ENCODE measurements around the gene NEO1.

The NEO1 gene

DNA sequence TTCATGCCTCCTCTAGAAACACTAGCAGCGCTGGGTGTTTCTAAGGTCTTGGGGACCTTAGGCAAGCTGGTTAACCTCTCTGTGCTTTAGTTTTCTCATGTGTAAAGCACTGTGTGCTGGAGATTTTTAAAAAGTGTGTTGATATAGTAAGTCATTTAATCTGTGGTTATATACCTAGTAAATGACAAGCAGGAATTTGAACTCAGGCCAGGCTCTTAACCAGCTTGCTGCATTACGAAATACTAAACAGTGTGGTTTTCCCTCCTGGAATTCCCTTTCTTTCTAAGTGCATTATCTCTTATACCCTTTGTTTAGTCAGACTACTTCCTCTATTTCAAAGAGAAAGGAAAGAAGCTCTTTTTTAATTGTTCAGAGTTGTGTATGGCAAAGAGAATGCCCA, 26.5 kb downstream of the NEO1 start:
- peak; percentile 96 for DNase-seq (ENCODE audit: low read depth)

DNA sequence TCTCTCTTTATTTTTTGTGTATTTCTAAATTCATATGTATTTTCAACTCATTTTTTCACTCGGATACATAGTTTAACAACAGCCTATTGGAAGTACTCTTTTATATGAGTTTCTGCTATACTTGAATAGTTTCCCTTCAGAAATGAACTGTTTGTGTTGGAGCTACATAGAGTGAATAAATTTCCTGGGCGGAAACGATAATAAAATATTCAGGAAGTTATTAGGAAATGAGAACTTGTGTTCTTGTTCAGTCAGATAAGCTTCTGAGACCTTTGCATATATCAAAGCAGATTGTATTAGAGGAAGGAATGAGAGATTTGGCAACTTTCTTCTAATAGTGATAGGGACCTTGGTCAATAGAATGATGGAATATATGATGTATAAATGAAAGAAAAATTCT, 27.3 kb downstream of the NEO1 start:
- DNase-seq (ENCODE audit: low read depth) = no peak

DNA sequence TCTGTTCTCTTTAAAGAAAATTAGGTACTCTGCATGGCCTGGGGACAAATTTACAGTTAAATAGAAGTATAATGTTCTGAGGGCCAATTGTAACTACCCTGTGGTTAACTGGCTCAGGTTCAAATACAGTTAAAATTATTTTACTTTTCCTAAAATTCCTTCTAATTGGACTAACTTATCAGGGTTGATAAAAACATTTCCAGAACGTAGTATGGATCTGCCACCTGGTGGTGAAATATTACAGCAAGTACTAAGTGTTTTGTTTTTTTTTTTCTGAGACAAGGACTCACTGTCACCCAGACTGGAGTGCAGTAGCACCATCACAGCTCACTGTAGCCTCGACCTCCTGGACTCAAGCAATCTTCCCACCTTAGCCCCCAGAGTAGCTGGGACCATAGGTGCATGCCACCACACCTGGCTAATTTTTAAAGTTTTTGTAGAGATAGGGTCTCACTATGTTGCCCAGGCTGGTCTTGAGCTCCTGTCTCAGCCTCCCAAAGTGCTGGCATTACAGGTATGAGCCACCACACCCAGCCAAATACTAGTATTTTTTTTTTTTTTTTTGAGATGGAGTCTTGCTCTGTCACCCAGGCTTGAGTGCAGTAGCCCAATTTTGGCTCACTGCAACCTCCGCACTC, 29.2 kb downstream of the NEO1 start:
- DNase-seq (ENCODE audit: low read depth) = peak; percentile 60

- DNase-seq (ENCODE audit: low read depth) = no peak
Observed at GRCh38 chr15:73082812-73083211, 30.5 kb downstream of the NEO1 start.

DNA sequence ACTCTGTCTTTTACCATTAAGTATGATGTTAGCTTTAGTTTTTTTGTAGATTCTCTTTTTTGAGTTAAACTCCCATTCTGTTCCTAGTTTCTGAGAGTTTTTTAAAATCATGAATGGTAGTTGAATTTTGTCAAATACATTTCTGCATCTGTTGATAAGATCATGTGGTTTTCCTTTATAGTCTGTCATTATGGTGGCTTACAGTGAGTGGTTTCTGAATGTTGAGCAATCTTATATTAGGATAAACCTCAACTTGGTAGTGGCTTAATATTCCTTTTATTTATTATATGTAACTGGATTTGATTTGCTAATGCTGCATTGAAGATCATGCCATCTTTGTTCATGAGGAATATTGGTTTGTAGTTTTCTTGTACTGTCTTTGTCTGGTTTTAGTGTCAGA, 34.8 kb downstream of the NEO1 start:
- peak; percentile 4 for DNase-seq (ENCODE audit: low read depth)

- DNase-seq (ENCODE audit: low read depth) = no peak
Observed at GRCh38 chr15:73105064-73105463, 52.8 kb downstream of the NEO1 start.

DNA sequence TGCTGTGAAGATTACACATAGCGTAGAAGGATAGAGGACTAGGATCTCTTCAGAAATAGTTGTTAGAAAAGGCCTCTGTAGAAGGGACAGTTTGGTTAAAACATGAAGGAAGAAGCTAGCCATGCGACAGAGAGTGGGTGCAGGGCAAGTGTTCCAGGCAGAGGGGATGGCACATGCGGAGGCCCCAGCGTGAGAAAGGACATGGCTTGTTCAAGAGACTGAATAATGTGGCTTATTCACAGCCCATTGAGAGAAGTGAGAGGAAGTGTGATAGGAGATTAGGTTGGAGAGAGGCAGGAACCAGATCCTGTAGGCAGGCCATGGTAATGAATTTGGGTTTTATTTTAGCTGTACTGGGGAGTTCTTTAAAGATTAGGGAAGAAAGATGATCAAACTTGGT, 56.4 kb downstream of the NEO1 start:
- no peak for DNase-seq (ENCODE audit: low read depth)

DNA sequence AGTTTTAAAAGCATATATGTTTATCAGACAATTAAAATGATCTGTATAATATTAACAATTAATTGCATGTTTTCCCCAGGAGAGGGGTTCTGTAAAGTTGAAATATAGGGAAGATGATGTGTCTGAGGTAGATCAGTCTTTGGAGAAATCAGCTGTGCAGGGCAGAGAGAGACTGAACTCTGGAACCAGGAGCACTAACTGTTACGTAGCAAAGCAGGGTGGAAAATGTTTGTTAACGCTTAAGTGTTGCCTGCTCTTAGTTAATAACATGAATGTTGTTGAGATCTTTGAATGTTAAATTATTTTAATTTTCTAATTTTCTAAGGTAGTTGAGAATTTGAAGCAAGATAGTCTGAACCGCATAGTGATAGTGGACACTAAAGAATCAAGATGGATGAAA, 57.5 kb downstream of the NEO1 start:
- DNase-seq (ENCODE audit: low read depth) = no peak

DNA sequence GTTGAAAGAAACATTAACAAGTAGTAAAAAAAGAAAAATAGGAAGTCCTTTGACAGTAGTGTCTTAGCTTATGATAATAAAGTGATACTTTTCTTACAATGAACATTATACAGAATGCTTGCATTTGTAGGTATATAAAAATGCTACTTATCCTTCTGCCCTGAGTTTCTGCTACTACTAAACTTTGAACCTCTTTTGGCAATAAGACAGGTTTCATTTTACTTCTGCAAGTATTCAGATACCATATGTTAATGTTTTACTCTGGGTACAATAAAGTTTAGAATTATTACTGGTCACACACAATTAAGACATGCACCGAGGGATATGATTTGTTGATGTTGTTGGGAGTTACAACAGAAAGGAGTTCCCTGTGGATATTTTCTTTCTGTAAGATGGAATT, 57.9 kb downstream of the NEO1 start:
- no peak for DNase-seq (ENCODE audit: low read depth)

DNA sequence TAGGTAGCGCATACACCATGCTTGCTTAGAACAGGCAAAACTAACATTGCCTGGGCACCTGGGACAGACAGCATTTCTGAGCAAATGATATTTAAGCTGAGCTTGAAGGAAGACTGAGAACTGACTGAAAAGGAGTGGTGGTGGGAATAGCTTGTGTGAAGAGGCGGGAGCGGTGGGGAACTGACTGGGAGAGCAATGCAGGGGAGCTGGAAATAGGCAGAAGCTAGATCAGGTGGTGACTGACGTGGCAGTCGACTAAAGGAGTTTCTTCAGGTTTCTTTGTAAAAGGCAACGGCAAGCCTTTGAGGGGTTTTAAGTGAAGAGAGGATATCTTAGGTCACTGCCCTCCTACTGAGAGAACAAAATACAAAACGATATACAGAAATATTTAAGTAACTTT, 61.8 kb downstream of the NEO1 start:
- DNase-seq (ENCODE audit: low read depth) = no peak

GRCh38 chr15:73116164-73116563, 63.9 kb downstream of the NEO1 start:
- DNase-seq (ENCODE audit: low read depth) = no peak

DNA sequence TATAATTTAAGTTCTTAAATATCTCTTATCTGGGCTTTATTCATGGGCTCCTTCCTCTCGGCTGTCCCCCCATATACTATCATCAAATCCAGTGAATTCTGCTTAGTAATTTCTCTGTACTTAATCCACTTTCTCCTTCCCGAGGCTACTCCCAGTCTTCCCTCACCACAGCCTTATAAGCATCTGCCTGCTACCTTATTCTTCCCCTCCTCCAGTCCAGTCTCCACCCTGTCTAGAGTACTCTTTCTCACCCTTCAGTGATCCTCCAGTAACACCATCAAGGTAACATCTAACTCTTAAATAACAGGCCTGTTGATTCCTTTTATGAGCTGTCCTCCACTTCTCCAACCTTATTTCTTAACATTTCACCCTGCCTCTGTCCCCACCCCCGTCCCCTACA, 65.8 kb downstream of the NEO1 start:
- no peak for DNase-seq (ENCODE audit: low read depth)

- no peak for DNase-seq (ENCODE audit: low read depth)
Observed at GRCh38 chr15:73119478-73119877, 67.2 kb downstream of the NEO1 start.

DNA sequence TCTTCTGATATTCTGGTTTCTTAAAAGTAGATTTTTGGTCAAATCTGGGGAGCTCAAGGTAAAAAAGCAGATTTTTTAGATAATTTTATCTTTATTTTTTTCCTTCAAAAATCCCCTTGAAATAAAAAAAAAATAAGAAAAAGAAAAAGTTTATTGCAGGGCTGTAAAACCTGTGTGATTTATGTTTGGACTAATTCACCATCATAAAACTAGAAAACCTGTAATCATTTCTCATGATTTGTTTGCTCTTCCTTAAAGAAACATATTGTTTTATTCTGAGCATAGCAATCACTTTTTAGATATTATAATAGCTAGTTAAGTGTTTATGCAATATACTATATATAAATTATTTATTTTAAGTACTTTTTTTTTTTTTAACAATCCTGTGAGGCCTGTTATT, 68.0 kb downstream of the NEO1 start:
- DNase-seq (ENCODE audit: low read depth) = no peak

- DNase-seq (ENCODE audit: low read depth) = peak; percentile 58
Observed at GRCh38 chr15:73125219-73125618, 73.0 kb downstream of the NEO1 start.

DNA sequence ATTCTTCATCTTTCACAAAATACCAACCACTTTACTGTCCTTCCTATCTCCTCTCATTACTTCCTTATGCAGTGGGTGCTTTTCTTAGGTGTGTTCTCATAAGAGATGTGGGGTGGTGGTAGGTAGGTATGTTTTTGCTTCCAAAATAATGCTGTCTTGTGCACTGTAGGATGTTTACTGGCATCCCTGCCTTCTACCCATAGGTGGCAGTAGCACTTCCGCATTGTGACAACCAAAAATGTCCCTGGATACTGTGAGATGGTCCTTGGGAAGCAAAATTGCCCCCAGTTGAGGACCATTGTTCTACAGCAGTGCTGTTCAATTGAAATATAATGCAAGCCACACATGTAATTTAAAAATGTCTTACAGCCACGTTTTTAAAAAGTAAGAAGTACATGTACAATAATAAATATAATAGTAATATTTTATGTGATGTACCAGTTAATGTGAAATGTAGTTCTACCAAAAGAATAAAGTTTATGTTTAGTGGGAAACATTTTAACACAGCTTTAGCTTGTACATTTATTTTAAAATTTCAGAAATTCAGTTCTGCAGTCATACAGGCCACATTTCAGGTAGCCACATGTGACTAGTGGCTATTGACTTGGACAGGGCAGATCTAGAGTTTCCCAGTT, 75.2 kb downstream of the NEO1 start:
- DNase-seq (ENCODE audit: low read depth) = peak; percentile 21

GRCh38 chr15:73130830-73131229, 78.6 kb downstream of the NEO1 start:
- no peak for DNase-seq (ENCODE audit: low read depth)

DNA sequence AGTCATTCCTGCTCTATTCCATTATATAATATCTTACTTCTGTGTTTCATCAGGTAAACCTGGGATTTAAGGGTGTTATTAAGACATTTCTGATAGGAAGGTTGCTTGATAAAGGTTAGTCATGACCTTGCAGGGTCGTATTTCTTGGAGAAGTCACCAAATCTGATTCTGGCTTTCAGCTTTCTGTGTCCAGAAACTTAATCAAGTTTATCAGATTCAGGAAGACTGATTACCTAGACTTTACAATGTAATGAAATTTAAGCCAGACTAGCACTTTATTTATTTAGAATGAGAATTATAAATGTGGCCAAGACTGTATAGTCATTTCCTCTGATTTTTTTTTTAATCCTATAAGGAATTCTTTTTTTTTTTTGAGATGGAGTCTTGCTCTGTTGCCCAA, 81.9 kb downstream of the NEO1 start:
- DNase-seq (ENCODE audit: low read depth) = no peak

GRCh38 chr15:73139041-73139743, 86.9 kb downstream of the NEO1 start:
- DNase-seq (ENCODE audit: low read depth) = no peak

DNA sequence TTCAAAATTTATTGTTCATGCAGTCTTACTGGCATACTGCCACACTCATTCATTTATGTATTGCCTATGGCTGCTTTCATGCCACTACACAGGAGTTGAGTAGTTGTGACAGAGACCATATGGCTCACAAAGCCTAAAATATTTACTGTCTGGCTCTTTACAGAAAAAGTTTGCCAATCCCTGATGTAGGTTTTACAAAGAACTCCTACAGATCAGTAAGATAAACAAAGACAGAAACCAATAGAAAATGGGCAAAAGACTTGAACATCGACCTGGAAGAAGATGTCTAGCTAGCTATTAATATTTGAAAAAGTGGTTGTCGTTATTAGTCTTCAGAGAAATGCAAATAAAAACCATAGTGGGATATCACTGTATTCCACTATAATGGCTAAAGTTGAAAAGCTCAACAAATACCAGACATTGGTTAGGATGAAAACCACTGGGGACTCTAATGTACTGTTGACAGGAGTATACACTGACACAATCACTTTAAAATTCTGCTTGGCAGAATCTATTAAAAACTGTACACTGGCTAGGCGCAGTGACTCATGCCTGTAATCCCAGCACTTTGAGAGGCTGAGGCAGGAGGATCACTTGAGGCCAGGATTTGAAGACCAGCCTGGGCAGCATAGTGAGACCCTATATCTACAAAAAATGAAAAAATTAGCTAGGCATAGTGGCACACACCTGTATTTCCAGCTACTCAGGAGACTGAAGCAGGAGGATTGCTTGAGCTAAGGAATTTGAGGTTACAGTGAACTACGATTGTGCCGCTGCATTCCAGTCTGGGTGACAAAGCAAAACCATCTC, 87.7 kb downstream of the NEO1 start:
- no peak for DNase-seq (ENCODE audit: low read depth)

DNA sequence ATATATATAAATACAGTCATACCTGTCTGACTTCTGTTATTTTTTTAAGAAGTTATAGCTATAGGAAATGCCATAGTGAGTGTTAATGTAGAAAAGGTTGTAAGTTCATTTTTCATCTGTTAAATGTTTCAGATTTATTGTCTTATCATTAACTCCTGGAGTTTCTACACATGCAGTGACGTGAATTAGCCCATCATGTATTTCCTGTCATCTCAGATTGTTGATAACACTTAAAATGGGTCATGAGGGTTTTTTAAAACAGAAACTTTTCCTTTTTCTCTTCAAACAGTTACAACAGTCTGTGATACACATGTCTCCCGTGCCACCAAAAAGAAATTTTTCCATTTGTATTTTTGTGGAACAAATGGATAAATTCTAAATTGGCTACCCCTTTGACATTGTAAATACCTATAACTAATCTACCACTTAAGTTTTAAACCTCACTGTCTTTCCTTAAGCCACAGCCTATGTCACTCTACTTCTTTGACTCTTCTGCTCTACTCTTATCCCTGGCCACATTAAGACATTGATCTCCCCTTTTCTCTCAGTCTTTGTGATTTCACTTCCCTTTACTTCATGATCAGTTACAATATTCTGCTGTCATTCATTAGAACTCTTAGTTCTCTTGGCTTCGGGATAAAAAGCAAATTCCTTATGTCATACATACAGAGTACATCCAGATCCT, 89.1 kb downstream of the NEO1 start:
- no peak for DNase-seq (ENCODE audit: low read depth)

All from amniotic epithelial cell (primary cell).